Liver (tissue), 9 donors: Measurements from ENCODE around the gene CD81. TPM values are rescaled to one million over a fixed set of nuclear protein-coding genes. Genes with fewer than 3 reads are reported as not detected.
A peak's percentile ranks its signal among the peaks of the same experiment; 100 is the strongest.

Experiments used
- DNase-seq: peaks from one replicate; pipeline ENCODE4 v3.0.0-alpha.2; 2017; ENCODE audit warnings: low spot score
- H3K27ac ChIP-seq, 2 donors: one replicate each; pipeline ENCODE4 v1.7.0; 2013; ENCODE audit warnings: inconsistent platforms in 2 of 2, low read length in 2 of 2, control low read depth in 1 of 2, low read depth in 1 of 2, mild to moderate bottlenecking in 1 of 2
- H3K27me3 ChIP-seq, 4 donors: one replicate each; pipeline versions ENCODE4 v1.6.1 to v1.7.0; 2013; ENCODE audit warnings: low read length in 3 of 4, inconsistent platforms in 1 of 4, mild to moderate bottlenecking in 1 of 4, moderate library complexity in 1 of 4; ENCODE audit not compliant: control insufficient read depth in 4 of 4, insufficient read depth in 4 of 4
- H3K36me3 ChIP-seq, 4 donors: one replicate each; pipeline versions ENCODE4 v1.6.1 to v1.7.0; 2013; ENCODE audit warnings: low read length in 3 of 4, mild to moderate bottlenecking in 3 of 4, low read depth in 1 of 4, moderate library complexity in 1 of 4; ENCODE audit not compliant: control insufficient read depth in 4 of 4, insufficient read depth in 3 of 4
- H3K4me1 ChIP-seq, 4 donors: one replicate each; pipeline versions ENCODE4 v1.6.1 to v1.7.0; 2013; ENCODE audit warnings: low read length in 3 of 4, mild to moderate bottlenecking in 3 of 4, moderate library complexity in 1 of 4; ENCODE audit not compliant: control insufficient read depth in 4 of 4, insufficient read depth in 4 of 4
- H3K4me3 ChIP-seq, 3 donors: one replicate each; pipeline versions ENCODE4 v1.6.1 to v1.7.0; 2013; ENCODE audit warnings: low read length in 3 of 3, control low read depth in 1 of 3, low read depth in 1 of 3, mild to moderate bottlenecking in 1 of 3
- H3K9ac ChIP-seq, 2 donors: one replicate each; pipeline ENCODE4 v1.7.0; 2013; ENCODE audit warnings: low read length in 2 of 2, mild to moderate bottlenecking in 2 of 2, moderate library complexity in 2 of 2, control low read depth in 1 of 2, low read depth in 1 of 2
- H3K9me3 ChIP-seq, 4 donors: one replicate each; pipeline versions ENCODE4 v1.6.1 to v1.7.0; 2013; ENCODE audit warnings: low read length in 3 of 4; ENCODE audit not compliant: control insufficient read depth in 4 of 4
- EGR1 ChIP-seq, 2 donors: IDR thresholded peaks; 2 replicates each; pipeline ENCODE4 v1.6.1; 2016 to 2018; ENCODE audit warnings: antibody characterized with exemption in 2 of 2, low read depth in 2 of 2
- FOXA1 ChIP-seq: IDR thresholded peaks from 2 replicates; pipeline ENCODE4 v1.6.1; 2016; ENCODE audit warnings: antibody characterized with exemption
- FOXA2 ChIP-seq: IDR thresholded peaks from 2 replicates; pipeline ENCODE4 v1.6.1; 2016; ENCODE audit warnings: antibody characterized with exemption
- HNF4A ChIP-seq, 2 donors: conservative IDR thresholded peaks; 2 replicates each; pipeline ENCODE4 v1.6.1; 2016; ENCODE audit warnings: antibody characterized with exemption in 2 of 2, mild to moderate bottlenecking in 2 of 2
- HNF4G ChIP-seq: IDR thresholded peaks from 2 replicates; pipeline ENCODE4 v1.6.1; 2016; ENCODE audit warnings: antibody characterized with exemption
- JUND ChIP-seq, 2 donors: IDR thresholded peaks; 2 replicates each; pipeline ENCODE4 v1.6.1; 2016; ENCODE audit warnings: antibody characterized with exemption in 2 of 2
- NR2F2 ChIP-seq: IDR thresholded peaks from 2 replicates; pipeline ENCODE4 v1.6.1; 2016; ENCODE audit warnings: antibody characterized with exemption
- RAD21 ChIP-seq, 2 donors: IDR thresholded peaks; 2 replicates each; pipeline ENCODE4 v1.6.1; 2016; ENCODE audit warnings: antibody characterized with exemption in 2 of 2, mild to moderate bottlenecking in 2 of 2
- RXRA ChIP-seq, 2 donors: IDR thresholded peaks; 2 replicates each; pipeline ENCODE4 v1.6.1; 2017 to 2018; ENCODE audit warnings: antibody characterized with exemption in 2 of 2, mild to moderate bottlenecking in 1 of 2
- SP1 ChIP-seq: IDR thresholded peaks from 2 replicates; pipeline ENCODE4 v1.6.1; 2018; ENCODE audit warnings: antibody characterized with exemption, mild to moderate bottlenecking
- TAF1 ChIP-seq: conservative IDR thresholded peaks from 2 replicates; pipeline ENCODE4 v1.6.1; 2016; ENCODE audit warnings: antibody characterized with exemption, mild to moderate bottlenecking
- YY1 ChIP-seq: IDR thresholded peaks from 2 replicates; pipeline ENCODE4 v1.6.1; 2016; ENCODE audit warnings: antibody characterized with exemption, mild to moderate bottlenecking
- WGBS: extraction: QIAGEN DNeasy Blood & Tissue Kit; methylation state at CpG from one replicate; pipeline ENCODE4 v1.1.7; 2013; 5-methylcytosine and 5-hydroxymethylcytosine counted together
- polyA plus RNA-seq, 2 donors: library from polyadenylated mRNA; stranded (reverse) in 1 of 2; unstranded in 1 of 2; fragments of 200-250 nt in 1 of 2; fragments of >200 nt in 1 of 2; fragmentation: Nextera tagmentation in 1 of 2; extraction: Ambion mirVana in 1 of 2; gene quantifications; one replicate each; pipeline versions ENCODE4 v1.2.1 to v1.2.3, GENCODE V29; 2013 to 2015
- total RNA-seq, 2 donors: library from RNA; depleted of rRNA; stranded (reverse); fragments of >200 nt; gene quantifications; one replicate each; pipeline ENCODE4 v1.2.3, GENCODE V29; 2014
- TF ChIP-seq, protein P1 (sequence below): IDR thresholded peaks from 2 replicates; pipeline ENCODE4 v1.6.1; 2016; ENCODE audit warnings: antibody characterized with exemption
- TF ChIP-seq, protein P2 (sequence below): IDR thresholded peaks from 2 replicates; pipeline ENCODE4 v1.6.1; 2016; ENCODE audit warnings: antibody characterized with exemption
- TF ChIP-seq, protein P3 (sequence below): fragments of 150-350 bp; IDR thresholded peaks from 2 replicates; pipeline ENCODE4 v1.5.1; 2017; ENCODE audit warnings: improper control_type of control experiment, low read depth, low read length; ENCODE audit not compliant: missing input control
- TF ChIP-seq, protein P4 (sequence below): IDR thresholded peaks from 2 replicates; pipeline ENCODE4 v1.6.1; 2016; ENCODE audit warnings: antibody characterized with exemption
- TF ChIP-seq, protein P5 (sequence below): IDR thresholded peaks from 2 replicates; pipeline ENCODE4 v1.6.1; 2016; ENCODE audit warnings: antibody characterized with exemption, mild to moderate bottlenecking
- donor health status: healthy.
- donor health status: healthy.
- donor health status: healthy.
- donor health status: healthy.
- donor health status: healthy.

Gene CD81
- total and polyA plus RNA-seq, 4 donors = 76.9 to 712 (median 164) TPM

DNA sequence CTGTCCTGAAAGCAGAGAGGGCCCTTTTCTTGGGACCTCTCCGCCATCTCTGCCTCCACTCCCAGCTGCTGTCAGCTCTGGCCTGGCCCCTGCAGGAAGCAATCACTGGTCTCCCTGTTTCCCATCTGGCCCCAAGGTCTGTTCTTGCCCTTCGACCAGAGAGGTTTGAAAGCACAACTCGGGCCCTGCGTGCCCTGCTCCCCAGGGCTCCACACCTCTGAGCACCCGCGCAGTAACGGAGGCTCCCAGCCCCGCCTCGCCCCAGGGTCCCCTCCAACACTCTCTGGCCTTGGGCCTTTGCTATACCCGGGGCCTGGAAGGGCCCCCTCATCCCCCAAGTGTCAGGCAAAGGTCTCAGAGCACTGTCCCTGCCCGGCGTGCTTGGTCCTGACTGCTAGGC lies 7.8 kb upstream of the CD81 start:
- peak overlapping the region in 1 of 2 donors; percentile 64 for H3K9ac ChIP-seq
- H3K4me1 ChIP-seq = peaks cover 11 to 38% (median 26%) of the 10 kb centered on the region in 4 donors
- no peaks in the 10 kb centered on the region for H3K27me3 ChIP-seq
- H3K9me3 ChIP-seq = no peaks in the 10 kb centered on the region
- no peak overlapping the region for H3K4me3 ChIP-seq
- WGBS = 56% methylated on average over 12 of the region's 12 CpGs
- no peaks in the 10 kb centered on the region for H3K36me3 ChIP-seq
- TF ChIP-seq SP1 (no peak), FOXA2 (no peak), RXRA (IDR thresholded peaks at IDR 0.05) (no peak), TAF1 (no peak), JUND (IDR thresholded peaks at IDR 0.05) (no peak), EGR1 (IDR thresholded peaks at IDR 0.05; ENCODE audit: low read depth in 2 of 2) (no peak), YY1 (no peak), RAD21 (IDR thresholded peaks at IDR 0.05) (no peak), HNF4G (no peak), FOXA1 (no peak)
- TF ChIP-seq, protein P1, sequence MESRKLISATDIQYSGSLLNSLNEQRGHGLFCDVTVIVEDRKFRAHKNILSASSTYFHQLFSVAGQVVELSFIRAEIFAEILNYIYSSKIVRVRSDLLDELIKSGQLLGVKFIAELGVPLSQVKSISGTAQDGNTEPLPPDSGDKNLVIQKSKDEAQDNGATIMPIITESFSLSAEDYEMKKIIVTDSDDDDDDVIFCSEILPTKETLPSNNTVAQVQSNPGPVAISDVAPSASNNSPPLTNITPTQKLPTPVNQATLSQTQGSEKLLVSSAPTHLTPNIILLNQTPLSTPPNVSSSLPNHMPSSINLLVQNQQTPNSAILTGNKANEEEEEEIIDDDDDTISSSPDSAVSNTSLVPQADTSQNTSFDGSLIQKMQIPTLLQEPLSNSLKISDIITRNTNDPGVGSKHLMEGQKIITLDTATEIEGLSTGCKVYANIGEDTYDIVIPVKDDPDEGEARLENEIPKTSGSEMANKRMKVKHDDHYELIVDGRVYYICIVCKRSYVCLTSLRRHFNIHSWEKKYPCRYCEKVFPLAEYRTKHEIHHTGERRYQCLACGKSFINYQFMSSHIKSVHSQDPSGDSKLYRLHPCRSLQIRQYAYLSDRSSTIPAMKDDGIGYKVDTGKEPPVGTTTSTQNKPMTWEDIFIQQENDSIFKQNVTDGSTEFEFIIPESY = no peak
- TF ChIP-seq, protein P2, sequence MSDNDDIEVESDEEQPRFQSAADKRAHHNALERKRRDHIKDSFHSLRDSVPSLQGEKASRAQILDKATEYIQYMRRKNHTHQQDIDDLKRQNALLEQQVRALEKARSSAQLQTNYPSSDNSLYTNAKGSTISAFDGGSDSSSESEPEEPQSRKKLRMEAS = no peak
- TF ChIP-seq, protein P3, sequence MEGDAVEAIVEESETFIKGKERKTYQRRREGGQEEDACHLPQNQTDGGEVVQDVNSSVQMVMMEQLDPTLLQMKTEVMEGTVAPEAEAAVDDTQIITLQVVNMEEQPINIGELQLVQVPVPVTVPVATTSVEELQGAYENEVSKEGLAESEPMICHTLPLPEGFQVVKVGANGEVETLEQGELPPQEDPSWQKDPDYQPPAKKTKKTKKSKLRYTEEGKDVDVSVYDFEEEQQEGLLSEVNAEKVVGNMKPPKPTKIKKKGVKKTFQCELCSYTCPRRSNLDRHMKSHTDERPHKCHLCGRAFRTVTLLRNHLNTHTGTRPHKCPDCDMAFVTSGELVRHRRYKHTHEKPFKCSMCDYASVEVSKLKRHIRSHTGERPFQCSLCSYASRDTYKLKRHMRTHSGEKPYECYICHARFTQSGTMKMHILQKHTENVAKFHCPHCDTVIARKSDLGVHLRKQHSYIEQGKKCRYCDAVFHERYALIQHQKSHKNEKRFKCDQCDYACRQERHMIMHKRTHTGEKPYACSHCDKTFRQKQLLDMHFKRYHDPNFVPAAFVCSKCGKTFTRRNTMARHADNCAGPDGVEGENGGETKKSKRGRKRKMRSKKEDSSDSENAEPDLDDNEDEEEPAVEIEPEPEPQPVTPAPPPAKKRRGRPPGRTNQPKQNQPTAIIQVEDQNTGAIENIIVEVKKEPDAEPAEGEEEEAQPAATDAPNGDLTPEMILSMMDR = no peak
- TF ChIP-seq, protein P4, sequence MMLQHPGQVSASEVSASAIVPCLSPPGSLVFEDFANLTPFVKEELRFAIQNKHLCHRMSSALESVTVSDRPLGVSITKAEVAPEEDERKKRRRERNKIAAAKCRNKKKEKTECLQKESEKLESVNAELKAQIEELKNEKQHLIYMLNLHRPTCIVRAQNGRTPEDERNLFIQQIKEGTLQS = no peak
- TF ChIP-seq, protein P5, sequence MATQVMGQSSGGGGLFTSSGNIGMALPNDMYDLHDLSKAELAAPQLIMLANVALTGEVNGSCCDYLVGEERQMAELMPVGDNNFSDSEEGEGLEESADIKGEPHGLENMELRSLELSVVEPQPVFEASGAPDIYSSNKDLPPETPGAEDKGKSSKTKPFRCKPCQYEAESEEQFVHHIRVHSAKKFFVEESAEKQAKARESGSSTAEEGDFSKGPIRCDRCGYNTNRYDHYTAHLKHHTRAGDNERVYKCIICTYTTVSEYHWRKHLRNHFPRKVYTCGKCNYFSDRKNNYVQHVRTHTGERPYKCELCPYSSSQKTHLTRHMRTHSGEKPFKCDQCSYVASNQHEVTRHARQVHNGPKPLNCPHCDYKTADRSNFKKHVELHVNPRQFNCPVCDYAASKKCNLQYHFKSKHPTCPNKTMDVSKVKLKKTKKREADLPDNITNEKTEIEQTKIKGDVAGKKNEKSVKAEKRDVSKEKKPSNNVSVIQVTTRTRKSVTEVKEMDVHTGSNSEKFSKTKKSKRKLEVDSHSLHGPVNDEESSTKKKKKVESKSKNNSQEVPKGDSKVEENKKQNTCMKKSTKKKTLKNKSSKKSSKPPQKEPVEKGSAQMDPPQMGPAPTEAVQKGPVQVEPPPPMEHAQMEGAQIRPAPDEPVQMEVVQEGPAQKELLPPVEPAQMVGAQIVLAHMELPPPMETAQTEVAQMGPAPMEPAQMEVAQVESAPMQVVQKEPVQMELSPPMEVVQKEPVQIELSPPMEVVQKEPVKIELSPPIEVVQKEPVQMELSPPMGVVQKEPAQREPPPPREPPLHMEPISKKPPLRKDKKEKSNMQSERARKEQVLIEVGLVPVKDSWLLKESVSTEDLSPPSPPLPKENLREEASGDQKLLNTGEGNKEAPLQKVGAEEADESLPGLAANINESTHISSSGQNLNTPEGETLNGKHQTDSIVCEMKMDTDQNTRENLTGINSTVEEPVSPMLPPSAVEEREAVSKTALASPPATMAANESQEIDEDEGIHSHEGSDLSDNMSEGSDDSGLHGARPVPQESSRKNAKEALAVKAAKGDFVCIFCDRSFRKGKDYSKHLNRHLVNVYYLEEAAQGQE = no peak
- H3K27ac ChIP-seq = peak overlapping the region; percentile 84 to 91
- DNase-seq = no peak

DNA sequence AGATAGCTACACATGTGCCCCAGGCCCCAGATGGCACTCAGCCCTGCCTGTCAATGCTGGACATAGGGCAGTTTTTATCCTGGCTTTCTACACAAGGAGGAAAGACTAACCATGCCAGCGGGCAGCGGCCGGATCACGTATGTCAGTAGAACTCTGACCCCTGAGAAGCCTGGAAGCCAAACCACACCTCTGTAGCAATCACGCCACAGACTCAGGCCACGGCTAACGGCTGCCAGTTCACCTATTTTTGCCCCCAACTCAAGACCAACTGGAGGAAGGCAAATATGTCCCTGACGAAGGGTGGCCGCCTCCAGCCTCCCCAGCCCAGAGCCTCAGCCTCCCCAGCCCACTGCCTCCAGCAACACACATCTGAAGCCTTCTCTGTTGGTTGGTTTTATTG lies 7.2 kb upstream of the CD81 start:
- Histone ChIP-seq H3K36me3 (no peaks in the 10 kb centered on the region), H3K4me3 (no peak overlapping the region), H3K27me3 (no peaks in the 10 kb centered on the region), H3K9ac (peak overlapping the region in 1 of 2 donors; percentile 64), H3K9me3 (no peaks in the 10 kb centered on the region), H3K27ac (peak overlapping the region; percentile 84 to 91), H3K4me1 (peaks cover 13 to 44% (median 31%) of the 10 kb centered on the region in 4 donors)
- WGBS = 35% methylated on average over 9 of the region's 9 CpGs
- DNase-seq = no peak
- TF ChIP-seq JUND (IDR thresholded peaks at IDR 0.05) (peak in 1 of 2 donors; percentile 63), RXRA (IDR thresholded peaks at IDR 0.05) (peak; percentile 78 to 92), RAD21 (IDR thresholded peaks at IDR 0.05) (peak; percentile 37 to 49), FOXA1 (no peak), TAF1 (no peak), HNF4G (peak; percentile 30), HNF4A (conservative IDR thresholded peaks at IDR 0.05) (peak; percentile 85 to 90), FOXA2 (no peak), SP1 (peak; percentile 83), EGR1 (IDR thresholded peaks at IDR 0.05; ENCODE audit: low read depth in 2 of 2) (no peak), NR2F2 (peak; percentile 54)
- TF ChIP-seq, protein P3 = no peak
- TF ChIP-seq, protein P2 = no peak
- TF ChIP-seq, protein P5 = peak; percentile 75
